Measurements from ENCODE around the gene ZNF227.
"Not testable (repeated sequence)": the region's sequence is repeated elsewhere in the genome, so short reads cannot be mapped to it uniquely, and the experiment has no call there.

ZNF227 gene

DNA sequence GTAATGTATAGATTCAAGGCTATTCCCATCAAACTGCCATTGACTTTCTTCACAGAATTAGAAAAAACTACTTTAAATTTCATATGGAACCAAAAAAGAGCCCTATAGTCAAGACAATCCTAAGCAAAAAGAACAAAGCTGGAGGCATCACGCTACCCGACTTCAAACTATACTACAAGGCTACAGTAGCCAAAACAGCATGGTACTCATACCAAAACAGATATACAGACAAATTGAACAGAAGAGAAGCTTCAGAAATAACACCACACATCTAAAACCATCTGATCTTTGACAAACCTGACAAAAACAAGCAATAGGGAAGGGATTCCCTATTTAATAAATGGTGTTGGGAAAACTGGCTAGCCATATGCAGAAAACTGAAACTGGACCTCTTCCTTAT lies 40.0 kb downstream of the ZNF227 start:
- DNase-seq = not testable (repeated sequence)

DNA sequence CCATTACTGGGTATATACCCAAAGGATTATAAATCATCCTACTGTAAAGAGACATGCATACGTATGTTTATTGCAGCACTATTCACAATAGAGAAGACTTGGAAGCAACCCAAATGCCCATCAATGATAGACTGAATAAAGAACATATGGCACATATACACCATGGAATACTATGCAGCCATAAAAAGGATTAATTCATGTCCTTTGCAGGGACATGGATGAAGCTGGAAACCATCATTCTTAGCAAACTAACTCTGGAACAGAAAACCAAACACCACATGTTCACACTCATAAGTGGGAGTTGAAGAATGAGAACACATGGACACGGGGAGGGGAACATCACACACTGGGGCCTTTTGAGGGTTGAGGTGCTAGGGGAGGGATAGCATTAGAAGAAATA lies 41.1 kb downstream of the ZNF227 start:
- not testable (repeated sequence) for DNase-seq

- no peak for DNase-seq
Measured at GRCh38 chr19:44254496-44254895, 42.2 kb downstream of the ZNF227 start.

DNA sequence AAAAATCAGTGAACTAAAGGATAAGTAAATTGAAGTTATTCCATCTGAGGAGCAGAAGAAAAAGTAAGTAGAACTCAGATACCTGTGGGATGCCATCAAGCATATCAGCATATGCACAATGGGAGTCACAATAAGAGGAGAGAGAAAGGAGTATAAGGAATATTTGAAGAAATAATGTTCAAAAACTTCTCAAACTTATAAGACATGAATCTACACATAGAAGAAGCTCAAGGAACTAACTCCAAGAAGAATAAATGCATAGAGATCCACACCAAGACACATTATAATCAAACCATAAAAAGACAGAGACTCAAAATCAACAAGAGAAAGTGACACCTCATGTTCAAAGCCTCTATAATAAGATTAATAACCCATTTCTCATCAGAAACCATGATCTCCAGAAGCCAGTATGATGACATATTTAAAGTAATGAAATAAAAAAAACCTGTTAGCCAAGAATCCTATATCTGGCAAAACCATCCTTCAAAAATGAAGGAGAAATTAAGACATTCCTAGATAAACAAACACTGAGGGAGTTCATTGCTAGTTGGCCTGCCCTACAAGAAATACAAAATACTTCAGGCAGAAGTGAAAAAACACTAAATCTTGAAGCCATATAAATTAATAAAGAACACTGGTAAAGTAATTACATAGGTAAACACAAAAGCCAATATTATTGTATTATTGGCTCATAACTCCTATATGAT lies 43.5 kb downstream of the ZNF227 start:
- no peak for DNase-seq

GRCh38 chr19:44258136-44258535 lies 45.8 kb downstream of the ZNF227 start:
- DNase-seq = no peak

DNA sequence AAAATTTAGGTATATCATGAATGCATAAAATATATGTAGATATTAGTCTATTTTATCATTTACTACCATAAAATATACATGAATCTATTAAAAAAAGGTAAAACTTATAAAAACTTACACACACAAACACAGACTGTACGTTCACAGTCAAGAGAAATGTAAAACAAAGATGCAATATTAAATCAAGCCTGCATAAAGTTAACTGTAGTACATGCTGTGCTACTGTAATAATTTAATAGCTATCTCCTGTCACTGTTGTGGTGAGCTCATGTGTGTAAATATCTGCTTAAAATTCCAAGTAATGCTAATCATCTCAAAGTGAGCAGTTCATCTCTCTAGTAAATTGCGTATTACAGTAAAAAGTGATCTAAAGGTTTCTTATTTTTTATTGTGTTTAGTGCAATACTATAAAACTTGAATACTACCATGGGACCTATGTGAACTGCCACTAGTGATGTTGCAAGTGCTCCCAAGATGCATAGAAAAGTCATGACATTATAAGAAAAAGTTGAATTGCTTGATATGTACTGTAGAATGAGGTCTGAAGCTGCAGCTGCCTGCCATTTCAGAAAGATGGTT lies 46.6 kb downstream of the ZNF227 start:
- no peak for DNase-seq

DNA sequence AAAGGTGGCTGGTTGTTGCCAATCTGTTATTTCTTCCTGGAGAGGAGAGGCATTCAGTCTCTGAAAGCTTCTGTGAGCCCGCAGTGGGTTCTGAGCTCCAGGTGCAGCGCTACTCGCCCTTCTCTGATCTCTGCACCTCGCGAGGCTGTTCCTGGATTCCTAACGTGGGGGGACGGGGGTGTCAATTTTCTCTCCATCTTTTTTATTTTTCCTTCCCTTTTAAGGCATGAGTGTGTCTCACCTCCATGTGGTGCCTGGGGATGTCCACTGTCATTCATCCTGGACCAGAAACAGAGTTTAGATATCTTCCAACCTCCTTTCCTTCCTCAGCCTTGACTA lies 48.0 kb downstream of the ZNF227 start:
- DNase-seq = no peak

DNA sequence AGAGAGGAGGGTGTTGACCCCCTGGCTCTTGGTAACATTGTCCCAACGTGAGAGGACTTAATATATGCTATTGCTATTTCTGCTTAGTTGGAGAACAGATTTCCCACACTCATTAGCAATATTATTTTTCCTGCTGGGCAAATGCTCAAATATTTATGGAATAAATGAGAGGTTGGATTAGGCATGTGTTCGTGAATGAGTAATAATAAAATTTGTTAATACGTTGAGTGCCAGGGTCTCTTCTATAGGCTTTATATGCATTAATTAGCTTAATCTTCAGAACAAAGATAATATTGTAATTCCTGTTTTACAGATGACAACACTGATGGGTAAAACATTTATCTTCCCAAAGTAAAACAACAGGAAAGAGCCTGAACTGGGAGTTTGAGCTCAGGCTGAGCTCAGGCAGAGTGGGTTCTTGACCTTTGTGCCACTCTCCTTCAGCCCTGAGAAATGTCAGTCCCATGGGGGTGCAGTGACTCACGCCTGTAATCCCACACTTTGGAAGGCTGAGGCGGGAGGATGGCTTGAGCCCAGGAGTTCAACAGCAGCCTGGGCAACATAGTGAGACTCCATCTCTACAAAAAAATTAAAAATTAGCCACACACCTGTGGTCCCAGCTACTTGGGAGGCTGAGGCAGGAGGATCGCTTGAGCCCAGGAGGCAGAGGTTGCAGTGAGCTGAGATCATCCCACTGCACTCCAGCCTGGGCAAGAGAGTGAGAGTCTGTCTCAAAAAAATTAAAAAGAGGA lies 48.5 kb downstream of the ZNF227 start:
- DNase-seq = no peak

DNA sequence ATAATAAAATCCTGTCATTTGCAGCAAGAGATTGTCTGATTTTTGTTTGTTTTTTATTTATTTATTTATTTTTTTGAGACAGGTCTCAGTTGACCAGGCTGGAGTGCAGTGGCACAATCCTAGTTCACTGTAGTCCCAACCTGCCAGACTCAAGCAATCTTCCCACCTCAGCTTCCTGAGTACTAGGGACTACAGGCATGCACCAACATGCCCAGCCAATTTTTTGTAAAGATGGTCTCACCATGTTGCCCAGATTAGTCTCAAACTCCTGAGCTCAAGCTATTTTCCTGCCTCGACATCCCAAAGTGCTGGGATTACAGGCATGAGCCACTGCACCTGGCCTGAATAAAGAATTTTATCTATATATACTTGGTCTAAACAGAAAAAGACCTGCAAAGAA lies 65.0 kb downstream of the ZNF227 start:
- no peak for DNase-seq

DNA sequence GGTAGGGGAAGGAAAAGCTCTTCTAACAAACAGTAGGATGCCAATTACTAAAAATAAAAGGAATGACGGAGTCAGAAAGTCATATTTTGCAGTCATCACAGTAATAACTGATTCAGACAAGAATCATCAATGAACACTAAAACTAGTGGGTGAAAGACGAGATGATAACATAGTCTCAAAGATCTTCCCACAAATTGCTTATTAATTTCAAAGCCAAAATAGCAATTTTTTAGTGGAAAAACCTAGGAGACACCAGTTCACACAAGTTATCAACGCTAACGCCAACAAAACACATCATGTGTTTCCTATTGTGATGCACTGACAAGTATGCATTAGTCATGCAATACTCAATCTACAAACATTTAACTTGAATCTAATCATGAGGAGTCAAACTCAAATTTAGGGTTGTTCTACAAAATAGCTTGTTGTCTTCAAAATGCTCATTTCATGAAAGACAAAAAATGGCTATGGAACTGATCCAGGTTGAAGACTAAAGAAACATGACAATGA lies 65.9 kb downstream of the ZNF227 start:
- DNase-seq = no peak

GRCh38 chr19:44280916-44281315 lies 68.6 kb downstream of the ZNF227 start:
- no peak for DNase-seq

GRCh38 chr19:44282846-44283245 lies 70.5 kb downstream of the ZNF227 start:
- DNase-seq = no peak

DNA sequence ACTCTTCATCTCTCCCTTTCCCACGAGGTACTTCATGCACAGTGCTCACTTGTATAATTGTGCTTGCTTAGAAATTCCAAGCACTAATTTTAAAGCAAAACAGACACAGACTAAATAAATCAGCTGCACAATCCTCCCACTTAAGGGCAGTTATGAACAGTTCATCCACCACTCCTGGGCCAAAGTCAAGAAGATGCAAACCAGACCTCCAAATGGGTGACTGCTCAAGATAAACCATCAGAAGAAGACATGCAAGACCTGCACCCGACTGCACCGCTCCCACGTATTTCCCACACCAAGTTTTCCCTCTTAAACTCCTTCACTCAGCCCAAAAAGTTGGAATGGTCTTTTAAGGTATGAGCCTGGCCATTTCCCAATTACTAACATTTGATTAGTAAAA lies 72.6 kb downstream of the ZNF227 start:
- no peak for DNase-seq
